GM12878 (cell line): ENCODE results near the gene ZNF678.

Experiments used
- CHD1 ChIP-seq: IDR thresholded peaks from 2 replicates; pipeline ENCODE4 v1.6.1; 2012; ENCODE audit warnings: low read depth, low read length, improper control_type of control experiment
- CHD2 ChIP-seq: IDR thresholded peaks from 2 replicates; pipeline ENCODE4 v1.6.1; 2011; ENCODE audit warnings: low read depth, low read length, improper control_type of control experiment, borderline replicate concordance
- DPF2 ChIP-seq: fragments of 450-650 bp; IDR thresholded peaks from 2 replicates; pipeline ENCODE4 v1.6.1; 2017; ENCODE audit warnings: mild to moderate bottlenecking
- EZH2 ChIP-seq: IDR thresholded peaks from 2 replicates; pipeline ENCODE4 v1.6.1; 2012; ENCODE audit warnings: low read depth, mild to moderate bottlenecking, control low read depth, inconsistent platforms, low read length, borderline replicate concordance; ENCODE audit not compliant: control insufficient read depth
- GABPA ChIP-seq: IDR thresholded peaks from 2 replicates; pipeline ENCODE4 v1.6.1; 2014; ENCODE audit warnings: antibody characterized with exemption, low read depth, mild to moderate bottlenecking, inconsistent platforms
- POLR2A ChIP-seq: IDR thresholded peaks from 2 replicates; pipeline ENCODE4 v1.6.1; 2011; ENCODE audit warnings: low read depth, mild to moderate bottlenecking, low read length
- RFX5 ChIP-seq: IDR thresholded peaks from 2 replicates; pipeline ENCODE4 v1.6.1; 2011; ENCODE audit warnings: low read depth, low read length, improper control_type of control experiment
- TCF7 ChIP-seq: IDR thresholded peaks from 2 replicates; pipeline ENCODE4 v1.6.1; 2014; ENCODE audit warnings: antibody characterized with exemption, borderline replicate concordance
- ZNF274 ChIP-seq: IDR thresholded peaks from one replicate; pipeline ENCODE4 v1.8.0; 2011; ENCODE audit not compliant: insufficient read length, insufficient read depth
- TF ChIP-seq, protein P1 (sequence below), 3 experiments: IDR thresholded peaks in 2 of 3; conservative IDR thresholded peaks in 1 of 3; 2 replicates each; pipeline ENCODE4 v1.5.1; 2011; ENCODE audit warnings: low read depth in 3 of 3, low read length in 3 of 3, mild to moderate bottlenecking in 3 of 3, control low read depth in 2 of 3, moderate library complexity in 2 of 3, inconsistent platforms in 1 of 3, mixed read lengths in 1 of 3; ENCODE audit not compliant: control insufficient read depth in 2 of 3, insufficient read depth in 1 of 3; ENCODE audit errors: extremely low read depth in 1 of 3
- TF ChIP-seq, protein P2 (sequence below): fragments of 450-650 bp; formaldehyde crosslinking; IDR thresholded peaks from 2 replicates; pipeline ENCODE4 v1.4.0; 2020; ENCODE audit warnings: mild to moderate bottlenecking, moderate library complexity
- TF ChIP-seq, protein P3 (sequence below): fragments of 450-650 bp; IDR thresholded peaks from 2 replicates; pipeline ENCODE4 v1.6.1; 2017; ENCODE audit warnings: mild to moderate bottlenecking, moderate library complexity
- TF ChIP-seq, protein P4 (sequence below): fragments of 450-650 bp; IDR thresholded peaks from 2 replicates; pipeline ENCODE4 v1.6.1; 2018; ENCODE audit warnings: mild to moderate bottlenecking, low read depth, moderate library complexity; ENCODE audit not compliant: partially characterized antibody

DNA sequence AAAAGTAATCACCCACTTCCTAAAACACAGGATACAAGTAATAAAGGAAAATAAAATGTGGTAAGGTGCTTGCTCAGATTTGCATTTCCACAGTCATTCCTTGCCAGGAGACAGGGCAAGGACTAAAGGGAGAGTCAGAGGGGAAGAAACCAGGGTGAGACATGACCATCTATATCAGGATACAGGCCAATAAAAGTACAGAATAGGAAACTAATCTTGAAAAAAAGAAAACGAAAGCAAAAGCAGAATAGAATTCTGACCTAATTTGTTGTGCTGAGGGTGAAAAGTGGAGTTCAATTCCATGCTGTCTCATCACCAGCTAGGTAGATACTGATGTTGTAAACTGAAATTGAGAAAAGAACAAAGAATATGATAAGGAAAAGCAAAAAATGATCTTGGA lies 144.5 kb downstream of the ZNF678 start:
- TF ChIP-seq, protein P1, sequence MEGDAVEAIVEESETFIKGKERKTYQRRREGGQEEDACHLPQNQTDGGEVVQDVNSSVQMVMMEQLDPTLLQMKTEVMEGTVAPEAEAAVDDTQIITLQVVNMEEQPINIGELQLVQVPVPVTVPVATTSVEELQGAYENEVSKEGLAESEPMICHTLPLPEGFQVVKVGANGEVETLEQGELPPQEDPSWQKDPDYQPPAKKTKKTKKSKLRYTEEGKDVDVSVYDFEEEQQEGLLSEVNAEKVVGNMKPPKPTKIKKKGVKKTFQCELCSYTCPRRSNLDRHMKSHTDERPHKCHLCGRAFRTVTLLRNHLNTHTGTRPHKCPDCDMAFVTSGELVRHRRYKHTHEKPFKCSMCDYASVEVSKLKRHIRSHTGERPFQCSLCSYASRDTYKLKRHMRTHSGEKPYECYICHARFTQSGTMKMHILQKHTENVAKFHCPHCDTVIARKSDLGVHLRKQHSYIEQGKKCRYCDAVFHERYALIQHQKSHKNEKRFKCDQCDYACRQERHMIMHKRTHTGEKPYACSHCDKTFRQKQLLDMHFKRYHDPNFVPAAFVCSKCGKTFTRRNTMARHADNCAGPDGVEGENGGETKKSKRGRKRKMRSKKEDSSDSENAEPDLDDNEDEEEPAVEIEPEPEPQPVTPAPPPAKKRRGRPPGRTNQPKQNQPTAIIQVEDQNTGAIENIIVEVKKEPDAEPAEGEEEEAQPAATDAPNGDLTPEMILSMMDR (IDR thresholded peaks at IDR 0.05 in 2 of 3, conservative IDR thresholded peaks at IDR 0.05 in 1 of 3; ENCODE audit: control insufficient read depth in 2 of 3, extremely low read depth in 1 of 3, insufficient read depth in 1 of 3, low read depth in 3 of 3, low read length in 3 of 3), result no peak
- no peak for TF ChIP-seq GABPA
- TF ChIP-seq, protein P2, sequence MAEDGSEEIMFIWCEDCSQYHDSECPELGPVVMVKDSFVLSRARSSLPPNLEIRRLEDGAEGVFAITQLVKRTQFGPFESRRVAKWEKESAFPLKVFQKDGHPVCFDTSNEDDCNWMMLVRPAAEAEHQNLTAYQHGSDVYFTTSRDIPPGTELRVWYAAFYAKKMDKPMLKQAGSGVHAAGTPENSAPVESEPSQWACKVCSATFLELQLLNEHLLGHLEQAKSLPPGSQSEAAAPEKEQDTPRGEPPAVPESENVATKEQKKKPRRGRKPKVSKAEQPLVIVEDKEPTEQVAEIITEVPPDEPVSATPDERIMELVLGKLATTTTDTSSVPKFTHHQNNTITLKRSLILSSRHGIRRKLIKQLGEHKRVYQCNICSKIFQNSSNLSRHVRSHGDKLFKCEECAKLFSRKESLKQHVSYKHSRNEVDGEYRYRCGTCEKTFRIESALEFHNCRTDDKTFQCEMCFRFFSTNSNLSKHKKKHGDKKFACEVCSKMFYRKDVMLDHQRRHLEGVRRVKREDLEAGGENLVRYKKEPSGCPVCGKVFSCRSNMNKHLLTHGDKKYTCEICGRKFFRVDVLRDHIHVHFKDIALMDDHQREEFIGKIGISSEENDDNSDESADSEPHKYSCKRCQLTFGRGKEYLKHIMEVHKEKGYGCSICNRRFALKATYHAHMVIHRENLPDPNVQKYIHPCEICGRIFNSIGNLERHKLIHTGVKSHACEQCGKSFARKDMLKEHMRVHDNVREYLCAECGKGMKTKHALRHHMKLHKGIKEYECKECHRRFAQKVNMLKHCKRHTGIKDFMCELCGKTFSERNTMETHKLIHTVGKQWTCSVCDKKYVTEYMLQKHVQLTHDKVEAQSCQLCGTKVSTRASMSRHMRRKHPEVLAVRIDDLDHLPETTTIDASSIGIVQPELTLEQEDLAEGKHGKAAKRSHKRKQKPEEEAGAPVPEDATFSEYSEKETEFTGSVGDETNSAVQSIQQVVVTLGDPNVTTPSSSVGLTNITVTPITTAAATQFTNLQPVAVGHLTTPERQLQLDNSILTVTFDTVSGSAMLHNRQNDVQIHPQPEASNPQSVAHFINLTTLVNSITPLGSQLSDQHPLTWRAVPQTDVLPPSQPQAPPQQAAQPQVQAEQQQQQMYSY (CRISPR knock-in tag), result no peak
- TF ChIP-seq, protein P3, sequence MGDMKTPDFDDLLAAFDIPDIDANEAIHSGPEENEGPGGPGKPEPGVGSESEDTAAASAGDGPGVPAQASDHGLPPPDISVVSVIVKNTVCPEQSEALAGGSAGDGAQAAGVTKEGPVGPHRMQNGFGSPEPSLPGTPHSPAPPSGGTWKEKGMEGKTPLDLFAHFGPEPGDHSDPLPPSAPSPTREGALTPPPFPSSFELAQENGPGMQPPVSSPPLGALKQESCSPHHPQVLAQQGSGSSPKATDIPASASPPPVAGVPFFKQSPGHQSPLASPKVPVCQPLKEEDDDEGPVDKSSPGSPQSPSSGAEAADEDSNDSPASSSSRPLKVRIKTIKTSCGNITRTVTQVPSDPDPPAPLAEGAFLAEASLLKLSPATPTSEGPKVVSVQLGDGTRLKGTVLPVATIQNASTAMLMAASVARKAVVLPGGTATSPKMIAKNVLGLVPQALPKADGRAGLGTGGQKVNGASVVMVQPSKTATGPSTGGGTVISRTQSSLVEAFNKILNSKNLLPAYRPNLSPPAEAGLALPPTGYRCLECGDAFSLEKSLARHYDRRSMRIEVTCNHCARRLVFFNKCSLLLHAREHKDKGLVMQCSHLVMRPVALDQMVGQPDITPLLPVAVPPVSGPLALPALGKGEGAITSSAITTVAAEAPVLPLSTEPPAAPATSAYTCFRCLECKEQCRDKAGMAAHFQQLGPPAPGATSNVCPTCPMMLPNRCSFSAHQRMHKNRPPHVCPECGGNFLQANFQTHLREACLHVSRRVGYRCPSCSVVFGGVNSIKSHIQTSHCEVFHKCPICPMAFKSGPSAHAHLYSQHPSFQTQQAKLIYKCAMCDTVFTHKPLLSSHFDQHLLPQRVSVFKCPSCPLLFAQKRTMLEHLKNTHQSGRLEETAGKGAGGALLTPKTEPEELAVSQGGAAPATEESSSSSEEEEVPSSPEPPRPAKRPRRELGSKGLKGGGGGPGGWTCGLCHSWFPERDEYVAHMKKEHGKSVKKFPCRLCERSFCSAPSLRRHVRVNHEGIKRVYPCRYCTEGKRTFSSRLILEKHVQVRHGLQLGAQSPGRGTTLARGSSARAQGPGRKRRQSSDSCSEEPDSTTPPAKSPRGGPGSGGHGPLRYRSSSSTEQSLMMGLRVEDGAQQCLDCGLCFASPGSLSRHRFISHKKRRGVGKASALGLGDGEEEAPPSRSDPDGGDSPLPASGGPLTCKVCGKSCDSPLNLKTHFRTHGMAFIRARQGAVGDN, result no peak
- no peak for TF ChIP-seq EZH2
- TF ChIP-seq ZNF274, result no peak
- TF ChIP-seq TCF7, result no peak
- TF ChIP-seq, protein P4, sequence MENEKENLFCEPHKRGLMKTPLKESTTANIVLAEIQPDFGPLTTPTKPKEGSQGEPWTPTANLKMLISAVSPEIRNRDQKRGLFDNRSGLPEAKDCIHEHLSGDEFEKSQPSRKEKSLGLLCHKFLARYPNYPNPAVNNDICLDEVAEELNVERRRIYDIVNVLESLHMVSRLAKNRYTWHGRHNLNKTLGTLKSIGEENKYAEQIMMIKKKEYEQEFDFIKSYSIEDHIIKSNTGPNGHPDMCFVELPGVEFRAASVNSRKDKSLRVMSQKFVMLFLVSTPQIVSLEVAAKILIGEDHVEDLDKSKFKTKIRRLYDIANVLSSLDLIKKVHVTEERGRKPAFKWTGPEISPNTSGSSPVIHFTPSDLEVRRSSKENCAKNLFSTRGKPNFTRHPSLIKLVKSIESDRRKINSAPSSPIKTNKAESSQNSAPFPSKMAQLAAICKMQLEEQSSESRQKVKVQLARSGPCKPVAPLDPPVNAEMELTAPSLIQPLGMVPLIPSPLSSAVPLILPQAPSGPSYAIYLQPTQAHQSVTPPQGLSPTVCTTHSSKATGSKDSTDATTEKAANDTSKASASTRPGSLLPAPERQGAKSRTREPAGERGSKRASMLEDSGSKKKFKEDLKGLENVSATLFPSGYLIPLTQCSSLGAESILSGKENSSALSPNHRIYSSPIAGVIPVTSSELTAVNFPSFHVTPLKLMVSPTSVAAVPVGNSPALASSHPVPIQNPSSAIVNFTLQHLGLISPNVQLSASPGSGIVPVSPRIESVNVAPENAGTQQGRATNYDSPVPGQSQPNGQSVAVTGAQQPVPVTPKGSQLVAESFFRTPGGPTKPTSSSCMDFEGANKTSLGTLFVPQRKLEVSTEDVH, result no peak
- no peak for TF ChIP-seq CHD2
- no peak for TF ChIP-seq DPF2
- no peak for TF ChIP-seq CHD1
- no peak for TF ChIP-seq POLR2A
- no peak for TF ChIP-seq RFX5
